Neuronal stem cell (in vitro differentiated cells): ENCODE results near the gene CDK4. TPM values are rescaled to one million over a fixed set of nuclear protein-coding genes. Genes with fewer than 3 reads are reported as not detected.

Experiments
- DNase-seq: peaks from one replicate; pipeline ENCODE4 v3.0.0-alpha.2; 2013; ENCODE audit warnings: low spot score
- H2AFZ ChIP-seq: one replicate; pipeline ENCODE4 v1.6.1; 2013; ENCODE audit warnings: mild to moderate bottlenecking, low read length, inconsistent platforms
- H2AK5ac ChIP-seq: 2 replicates; pipeline ENCODE4 v1.6.1; 2013; ENCODE audit warnings: low read depth, mild to moderate bottlenecking, inconsistent platforms, low read length, moderate library complexity, mixed read lengths
- H2BK120ac ChIP-seq: 2 replicates; pipeline ENCODE4 v1.6.1; 2013; ENCODE audit warnings: low read depth, mild to moderate bottlenecking, inconsistent platforms, low read length, moderate library complexity, mixed read lengths
- H2BK12ac ChIP-seq: one replicate; pipeline ENCODE4 v1.6.1; 2013; ENCODE audit warnings: low read length, inconsistent platforms
- H2BK15ac ChIP-seq: 2 replicates; pipeline ENCODE4 v1.6.1; 2013; ENCODE audit warnings: mild to moderate bottlenecking, low read length, inconsistent platforms, mixed read lengths
- H2BK5ac ChIP-seq: one replicate; pipeline ENCODE4 v1.6.1; 2013; ENCODE audit warnings: inconsistent platforms, mild to moderate bottlenecking, low read length, moderate library complexity
- H3K14ac ChIP-seq: one replicate; pipeline ENCODE4 v1.6.1; 2013; ENCODE audit warnings: low read length, inconsistent platforms
- H3K18ac ChIP-seq: 2 replicates; pipeline ENCODE4 v1.6.1; 2013; ENCODE audit warnings: low read length, inconsistent platforms
- H3K23ac ChIP-seq: 2 replicates; pipeline ENCODE4 v1.6.1; 2013; ENCODE audit warnings: low read depth, mild to moderate bottlenecking, mixed read lengths, low read length, inconsistent platforms; ENCODE audit not compliant: poor library complexity
- H3K27ac ChIP-seq: replicated peaks from 3 replicates; pipeline ENCODE4 v1.5.1; 2013; ENCODE audit warnings: low read length, inconsistent platforms
- H3K27me3 ChIP-seq, 3 experiments: 2 replicates each; pipeline ENCODE4 v1.6.1; 2013; ENCODE audit warnings: low read length in 3 of 3, mild to moderate bottlenecking in 2 of 3, inconsistent platforms in 1 of 3, low read depth in 1 of 3, mixed read lengths in 1 of 3, moderate library complexity in 1 of 3; ENCODE audit not compliant: control insufficient read depth in 3 of 3, insufficient read depth in 3 of 3
- H3K36me3 ChIP-seq, 2 donors: replicated peaks in 1 of 2; 2 replicates each; pipeline ENCODE4 v1.6.1; 2013; ENCODE audit warnings: low read length in 2 of 2; ENCODE audit not compliant: control insufficient read depth in 2 of 2, insufficient read depth in 2 of 2
- H3K4ac ChIP-seq: 2 replicates; pipeline ENCODE4 v1.6.1; 2013; ENCODE audit warnings: inconsistent platforms, mild to moderate bottlenecking, low read length, moderate library complexity
- H3K4me1 ChIP-seq, 2 donors: 1 replicate in 1 of 2; 2 replicates in 1 of 2; pipeline ENCODE4 v1.6.1; 2013; ENCODE audit warnings: low read length in 2 of 2, low read depth in 1 of 2; ENCODE audit not compliant: control insufficient read depth in 2 of 2, insufficient read depth in 1 of 2
- H3K4me2 ChIP-seq: one replicate; pipeline ENCODE4 v1.6.1; 2013; ENCODE audit warnings: mild to moderate bottlenecking, low read length, inconsistent platforms; ENCODE audit not compliant: insufficient read depth, poor library complexity, severe bottlenecking
- H3K4me3 ChIP-seq, 2 donors: 2 replicates each; pipeline ENCODE4 v1.5.1; 2013; ENCODE audit warnings: low read length in 2 of 2, mild to moderate bottlenecking in 2 of 2, inconsistent platforms in 1 of 2, moderate library complexity in 1 of 2
- H3K79me1 ChIP-seq: one replicate; pipeline ENCODE4 v1.6.1; 2013; ENCODE audit warnings: low read depth, mild to moderate bottlenecking, inconsistent platforms, low read length, moderate library complexity
- H3K9ac ChIP-seq: one replicate; pipeline ENCODE4 v1.6.1; 2013; ENCODE audit warnings: mild to moderate bottlenecking, low read depth, low read length, inconsistent platforms; ENCODE audit not compliant: poor library complexity
- H3K9me3 ChIP-seq, 2 donors: replicated peaks in 1 of 2; 2 replicates each; pipeline versions ENCODE3 to v1.6.1; 2013; ENCODE audit warnings: low read length in 2 of 2, mild to moderate bottlenecking in 2 of 2, inconsistent platforms in 1 of 2, low read depth in 1 of 2, mixed read lengths in 1 of 2, moderate library complexity in 1 of 2; ENCODE audit not compliant: control insufficient read depth in 2 of 2, insufficient read depth in 1 of 2
- H4K8ac ChIP-seq: one replicate; pipeline ENCODE4 v1.6.1; 2013; ENCODE audit warnings: low read depth, mild to moderate bottlenecking, inconsistent platforms, low read length, moderate library complexity
- H4K91ac ChIP-seq: one replicate; pipeline ENCODE4 v1.6.1; 2013; ENCODE audit warnings: low read length, low read depth, mild to moderate bottlenecking, inconsistent platforms; ENCODE audit not compliant: poor library complexity
- WGBS, 2 donors: extraction: QIAGEN DNeasy Blood & Tissue Kit; methylation state at CpG; one replicate each; pipeline ENCODE4 v1.1.7; 2013; ENCODE audit warnings: missing lambda C conversion rate in 2 of 2, mixed read lengths in 1 of 2; ENCODE audit not compliant: insufficient read length in 2 of 2, insufficient replicate concordance in 1 of 2; ENCODE audit errors: extremely low coverage in 2 of 2; 5-methylcytosine and 5-hydroxymethylcytosine counted together
- polyA plus RNA-seq, 2 experiments: library from polyadenylated mRNA; stranded (reverse); fragments of 200-250 nt; gene quantifications; one replicate each; pipeline ENCODE4 v1.2.3, GENCODE V29; 2013

The CDK4 gene
- 157 TPM for polyA plus RNA-seq (2013, experiment 1 of 2)
- polyA plus RNA-seq (2013, experiment 2 of 2): 144 TPM

DNA sequence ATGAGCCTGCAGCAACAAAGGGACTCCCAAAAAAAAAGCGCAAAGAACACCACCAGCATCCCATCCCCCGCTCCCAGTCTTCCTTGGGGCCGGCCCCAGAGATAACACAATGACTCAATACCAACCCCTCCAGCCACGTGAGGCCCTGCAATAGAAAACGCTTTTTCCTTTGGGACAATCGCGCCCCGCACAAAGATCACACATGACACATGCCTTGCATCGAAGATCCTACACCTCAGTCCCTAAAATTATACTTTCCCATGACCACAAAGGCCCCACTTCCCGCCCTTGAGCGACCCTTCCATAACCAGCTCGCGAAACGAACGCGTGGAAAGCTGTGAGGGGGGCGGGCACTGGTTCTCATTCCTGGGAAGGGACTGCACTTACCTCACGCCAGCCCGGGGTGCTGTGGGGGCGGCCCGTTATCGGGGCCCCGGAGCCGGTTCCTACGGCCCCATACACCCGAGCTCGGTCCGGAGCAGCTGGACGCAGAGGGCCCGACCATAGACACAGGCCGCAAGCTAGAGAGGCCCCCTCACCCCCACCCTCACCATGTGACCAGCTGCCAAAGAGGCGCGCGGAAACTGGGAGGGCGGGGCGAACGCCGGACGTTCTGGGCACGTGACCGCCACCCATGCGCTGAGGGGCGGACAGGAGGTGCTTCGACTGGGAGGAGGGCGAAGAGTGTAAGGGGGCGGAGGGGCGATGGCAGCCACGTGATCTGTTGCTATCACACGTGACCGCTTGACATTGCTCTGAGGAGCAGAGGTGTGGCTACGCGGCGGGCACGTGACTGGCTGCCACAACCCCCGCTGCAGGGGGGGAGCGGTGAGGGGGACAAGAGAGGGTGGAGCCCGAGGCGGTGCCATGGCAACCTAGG, at the start of gene CDK4:
CDK4 (minus strand) TSS at position 523 of the 880 bp plus-strand sequence. CDS start 593 bp downstream, outside the sequence.
- peaks cover 13% of the 10 kb centered on the region for H3K79me1 ChIP-seq
- H2AK5ac ChIP-seq: peak within 1 kb of the TSS; percentile 91
- DNase-seq: peak; percentile 99
- no peak within 1 kb of the TSS for H4K91ac ChIP-seq
- peaks cover 21 to 46% of the 10 kb centered on the region in 2 donors for H3K36me3 ChIP-seq
- H3K27me3 ChIP-seq: peaks cover 0 to 13% (median 3%) of the 10 kb centered on the region in 3 experiments
- peak within 1 kb of the TSS; percentile 84 for H2AFZ ChIP-seq
- H4K8ac ChIP-seq: no peak within 1 kb of the TSS
- H2BK15ac ChIP-seq: no peak within 1 kb of the TSS
- peak within 1 kb of the TSS; percentile 40 for H2BK5ac ChIP-seq
- H2BK12ac ChIP-seq: peak within 1 kb of the TSS; percentile 28
- peak within 1 kb of the TSS; percentile 96 for H3K4me2 ChIP-seq
- H2BK120ac ChIP-seq: no peak within 1 kb of the TSS
- H3K4me1 ChIP-seq: peaks cover 29 to 39% of the 10 kb centered on the region in 2 donors
- H3K4me3 ChIP-seq: peak within 1 kb of the TSS; percentile 90 to 93
- no peaks in the 10 kb centered on the region for H3K9me3 ChIP-seq
- H3K9ac ChIP-seq: peak within 1 kb of the TSS; percentile 87
- peak within 1 kb of the TSS; percentile 53 for H3K4ac ChIP-seq
- H3K27ac ChIP-seq: no peak within 1 kb of the TSS
- no peak within 1 kb of the TSS for H3K14ac ChIP-seq
- H3K18ac ChIP-seq: peak within 1 kb of the TSS; percentile 93
- WGBS, 2 donors: no CpG with 5 or more reads among the region's 58 CpGs
- peak within 1 kb of the TSS; percentile 66 for H3K23ac ChIP-seq

DNA sequence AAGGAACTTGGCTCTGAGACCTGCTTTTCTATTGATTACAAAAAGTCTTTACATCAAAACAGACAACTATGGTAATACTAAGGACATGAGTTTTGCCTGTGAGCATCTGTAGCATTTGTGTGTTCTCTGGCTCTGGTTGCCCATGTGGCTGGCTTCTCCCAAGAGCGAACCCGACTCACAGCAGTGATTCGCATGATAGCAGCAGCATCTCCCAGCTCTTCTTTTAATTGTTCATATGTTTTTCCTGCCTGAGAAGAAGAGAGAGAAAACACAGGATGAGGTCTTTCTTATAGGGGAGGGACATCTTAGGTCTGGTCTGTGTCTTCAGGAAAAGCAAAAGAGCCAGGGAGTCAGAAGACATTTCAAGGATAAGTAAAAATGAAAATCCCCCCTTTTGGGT, 48.9 kb upstream of the CDK4 start:
- no peaks in the 10 kb centered on the region for H3K79me1 ChIP-seq
- no peak overlapping the region for H3K4me2 ChIP-seq
- no peak overlapping the region for H3K23ac ChIP-seq
- H2AFZ ChIP-seq: no peak overlapping the region
- H3K9me3 ChIP-seq: no peaks in the 10 kb centered on the region
- no peak overlapping the region for H4K8ac ChIP-seq
- no peak overlapping the region for H3K14ac ChIP-seq
- no peaks in the 10 kb centered on the region for H3K4me1 ChIP-seq
- no peak overlapping the region for H2AK5ac ChIP-seq
- no peak overlapping the region for H2BK12ac ChIP-seq
- no peak overlapping the region for H3K4ac ChIP-seq
- no peak overlapping the region for H3K4me3 ChIP-seq
- no peak overlapping the region for H2BK15ac ChIP-seq
- H3K18ac ChIP-seq: no peak overlapping the region
- H2BK120ac ChIP-seq: no peak overlapping the region
- peaks cover 12 to 74% of the 10 kb centered on the region in 2 donors for H3K36me3 ChIP-seq
- H2BK5ac ChIP-seq: no peak overlapping the region
- H4K91ac ChIP-seq: no peak overlapping the region
- H3K27ac ChIP-seq: no peak overlapping the region
- WGBS, 2 donors: no CpG with 5 or more reads among the region's 3 CpGs
- no peaks in the 10 kb centered on the region for H3K27me3 ChIP-seq
- no peak overlapping the region for H3K9ac ChIP-seq
- no peak for DNase-seq

GRCh38 chr12:57797933-57798332, 45.8 kb upstream of the CDK4 start:
- Histone ChIP-seq H3K9ac (no peak overlapping the region), H3K4me2 (no peak overlapping the region), H4K8ac (no peak overlapping the region), H2BK5ac (no peak overlapping the region), H2BK15ac (no peak overlapping the region), H3K27ac (no peak overlapping the region), H3K4ac (no peak overlapping the region), H2AFZ (no peak overlapping the region), H2AK5ac (no peak overlapping the region), H3K14ac (no peak overlapping the region), H3K79me1 (no peaks in the 10 kb centered on the region), H2BK120ac (no peak overlapping the region), H3K27me3 (no peaks in the 10 kb centered on the region), H3K36me3 (peaks cover 19 to 88% of the 10 kb centered on the region in 2 donors), H3K4me3 (no peak overlapping the region), H3K4me1 (no peaks in the 10 kb centered on the region), H3K9me3 (no peaks in the 10 kb centered on the region), H3K23ac (no peak overlapping the region), H2BK12ac (no peak overlapping the region), H4K91ac (no peak overlapping the region), H3K18ac (no peak overlapping the region)
- no CpG with 5 or more reads among the region's 1 CpG for WGBS, 2 donors
- DNase-seq: no peak

- Histone ChIP-seq H3K27me3 (no peaks in the 10 kb centered on the region), H2BK12ac (no peak overlapping the region), H4K8ac (no peak overlapping the region), H2AFZ (no peak overlapping the region), H3K79me1 (no peaks in the 10 kb centered on the region), H2AK5ac (no peak overlapping the region), H2BK15ac (no peak overlapping the region), H3K14ac (no peak overlapping the region), H3K36me3 (peaks cover 20 to 88% of the 10 kb centered on the region in 2 donors), H3K9me3 (no peaks in the 10 kb centered on the region), H3K27ac (no peak overlapping the region), H3K4me3 (no peak overlapping the region), H3K4me1 (no peaks in the 10 kb centered on the region), H3K18ac (no peak overlapping the region), H4K91ac (no peak overlapping the region), H3K4me2 (no peak overlapping the region), H2BK120ac (no peak overlapping the region), H3K4ac (no peak overlapping the region), H3K23ac (no peak overlapping the region), H3K9ac (no peak overlapping the region), H2BK5ac (no peak overlapping the region)
- DNase-seq: no peak
- no CpG with 5 or more reads among the region's 1 CpG for WGBS, 2 donors
These were observed 44.9 kb upstream of the CDK4 start for GRCh38 chr12:57796996-57797395.
